ENCODE measurements around the gene CSRNP2. TPM values are rescaled to one million over a fixed set of nuclear protein-coding genes. Genes with fewer than 3 reads are reported as not detected.
"Not testable (repeated sequence)": the region's sequence is repeated elsewhere in the genome, so short reads cannot be mapped to it uniquely, and the experiment has no call there.

Gene CSRNP2
- total and polyA plus RNA-seq, 2 experiments from 2014 or later, result 19.0 to 22.5 TPM

DNA sequence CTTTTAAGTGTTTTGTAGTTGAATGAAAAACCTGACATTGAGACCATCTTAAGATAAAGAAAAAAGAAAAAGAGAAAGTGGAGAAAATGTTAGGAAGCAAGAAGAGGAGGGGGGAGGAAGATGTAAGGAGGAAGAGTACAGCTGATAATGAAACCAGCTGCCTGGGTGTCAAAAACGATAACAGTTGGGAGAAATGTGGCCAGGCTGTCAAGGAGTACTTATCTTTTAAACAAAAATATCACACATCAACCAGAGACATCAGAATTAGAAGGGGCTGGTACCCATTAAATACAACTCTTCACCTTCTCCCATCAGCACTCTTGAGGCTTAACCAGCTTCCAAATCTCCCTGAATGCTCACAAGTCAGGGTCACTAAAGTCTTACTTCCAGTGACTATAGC lies 61.7 kb downstream of the CSRNP2 start:
- Histone ChIP-seq H3K27ac (no peak overlapping the region), H3K9me3 (ENCODE audit: low read depth) (no peaks in the 10 kb centered on the region), H3K4me1 (ENCODE audit: low read depth) (peaks cover 21% of the 10 kb centered on the region), H3K27me3 (no peaks in the 10 kb centered on the region), H3K36me3 (no peaks in the 10 kb centered on the region), H3K4me3 (no peak overlapping the region)
- no peak for DNase-seq (ENCODE audit: low read depth in 1 of 2, low spot score in 1 of 2)
- TF ChIP-seq, protein P1, sequence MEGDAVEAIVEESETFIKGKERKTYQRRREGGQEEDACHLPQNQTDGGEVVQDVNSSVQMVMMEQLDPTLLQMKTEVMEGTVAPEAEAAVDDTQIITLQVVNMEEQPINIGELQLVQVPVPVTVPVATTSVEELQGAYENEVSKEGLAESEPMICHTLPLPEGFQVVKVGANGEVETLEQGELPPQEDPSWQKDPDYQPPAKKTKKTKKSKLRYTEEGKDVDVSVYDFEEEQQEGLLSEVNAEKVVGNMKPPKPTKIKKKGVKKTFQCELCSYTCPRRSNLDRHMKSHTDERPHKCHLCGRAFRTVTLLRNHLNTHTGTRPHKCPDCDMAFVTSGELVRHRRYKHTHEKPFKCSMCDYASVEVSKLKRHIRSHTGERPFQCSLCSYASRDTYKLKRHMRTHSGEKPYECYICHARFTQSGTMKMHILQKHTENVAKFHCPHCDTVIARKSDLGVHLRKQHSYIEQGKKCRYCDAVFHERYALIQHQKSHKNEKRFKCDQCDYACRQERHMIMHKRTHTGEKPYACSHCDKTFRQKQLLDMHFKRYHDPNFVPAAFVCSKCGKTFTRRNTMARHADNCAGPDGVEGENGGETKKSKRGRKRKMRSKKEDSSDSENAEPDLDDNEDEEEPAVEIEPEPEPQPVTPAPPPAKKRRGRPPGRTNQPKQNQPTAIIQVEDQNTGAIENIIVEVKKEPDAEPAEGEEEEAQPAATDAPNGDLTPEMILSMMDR (IDR thresholded peaks at IDR 0.05; ENCODE audit: low read depth, low read length), result no peak

DNA sequence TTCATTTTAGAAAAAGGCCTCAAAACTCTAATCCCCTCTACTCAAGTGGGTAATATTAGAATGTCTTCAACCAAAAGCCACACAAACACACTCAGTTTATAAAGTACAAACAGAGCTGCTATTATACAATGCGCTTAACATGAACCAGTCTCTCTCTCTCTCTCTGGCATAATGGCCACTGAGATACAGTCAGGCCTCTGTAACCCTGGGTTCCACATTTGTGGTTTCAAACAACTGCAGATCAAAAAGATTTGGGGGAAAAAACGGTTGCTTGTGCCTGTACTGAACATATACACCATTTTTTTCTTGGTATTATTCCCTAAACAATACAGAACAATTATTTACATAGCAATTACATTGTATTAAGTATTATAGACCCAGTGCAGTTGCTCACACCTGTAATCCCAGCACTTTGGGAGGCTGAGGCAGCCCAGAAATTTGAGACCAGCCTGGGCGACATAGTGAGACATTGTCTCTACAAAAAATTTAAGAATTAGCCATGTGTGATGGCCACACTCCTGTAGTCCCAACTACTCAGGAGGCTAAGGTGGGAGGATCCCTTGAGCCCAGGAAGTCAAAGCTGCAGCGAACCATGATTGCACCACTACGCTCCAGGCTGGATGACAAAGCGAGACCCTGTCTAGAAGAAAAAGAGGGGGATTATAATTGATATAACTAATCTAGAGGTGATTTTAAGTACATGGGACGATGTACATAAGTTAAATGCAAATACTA lies 62.8 kb downstream of the CSRNP2 start:
- Histone ChIP-seq H3K27me3 (no peaks in the 10 kb centered on the region), H3K27ac (no peak overlapping the region), H3K4me1 (ENCODE audit: low read depth) (peaks cover 21% of the 10 kb centered on the region), H3K4me3 (no peak overlapping the region), H3K36me3 (no peaks in the 10 kb centered on the region), H3K9me3 (ENCODE audit: low read depth) (no peaks in the 10 kb centered on the region)
- no peak for DNase-seq (ENCODE audit: low read depth in 1 of 2, low spot score in 1 of 2)
- TF ChIP-seq, protein P1 (IDR thresholded peaks at IDR 0.05; ENCODE audit: low read depth, low read length), result no peak

DNA sequence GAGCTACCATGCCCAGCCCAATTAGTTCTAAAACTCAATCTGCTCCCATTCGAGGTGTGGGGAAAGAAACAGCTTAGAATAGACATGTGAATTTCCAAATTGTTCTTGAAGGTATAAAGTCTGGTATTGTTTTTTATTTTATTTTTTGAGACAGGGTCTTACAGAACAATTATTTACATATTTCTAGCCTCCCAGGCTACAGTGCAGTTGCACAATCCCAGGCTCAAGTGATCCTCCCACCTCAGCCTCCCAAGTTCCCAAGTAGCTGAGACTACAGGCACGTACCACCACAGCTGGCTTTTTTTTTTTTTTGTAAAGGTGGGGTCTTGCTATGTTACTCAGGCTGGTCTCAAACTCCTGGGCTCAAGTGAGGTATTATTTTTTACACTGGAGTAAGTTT lies 63.5 kb downstream of the CSRNP2 start:
- no peak overlapping the region for H3K27ac ChIP-seq
- peaks cover 20% of the 10 kb centered on the region for H3K4me1 ChIP-seq (ENCODE audit: low read depth)
- DNase-seq (ENCODE audit: low read depth in 1 of 2, low spot score in 1 of 2), result no peak
- TF ChIP-seq, protein P1 (IDR thresholded peaks at IDR 0.05; ENCODE audit: low read depth, low read length), result no peak
- H3K4me3 ChIP-seq, result no peak overlapping the region
- no peaks in the 10 kb centered on the region for H3K36me3 ChIP-seq
- no peaks in the 10 kb centered on the region for H3K9me3 ChIP-seq (ENCODE audit: low read depth)
- no peaks in the 10 kb centered on the region for H3K27me3 ChIP-seq

DNA sequence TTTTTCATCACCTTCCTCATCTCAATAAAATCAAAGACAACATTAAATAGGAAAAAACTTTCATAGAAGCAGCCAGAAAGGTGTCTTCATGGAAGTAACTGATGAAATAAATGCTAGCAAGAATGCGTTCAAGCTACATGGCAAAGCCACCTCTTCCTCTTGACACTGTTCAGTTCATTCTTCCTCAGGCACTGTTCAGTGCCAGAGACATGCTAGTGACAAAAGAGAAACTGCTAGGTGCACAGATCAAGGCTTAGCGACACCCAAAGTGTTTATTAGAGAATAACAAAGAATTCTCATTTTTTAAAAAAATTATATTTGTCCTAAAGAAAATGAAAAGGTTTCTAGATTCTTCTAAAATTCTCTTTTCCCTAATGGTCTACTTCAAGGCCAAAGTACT lies 64.4 kb downstream of the CSRNP2 start:
- Histone ChIP-seq H3K9me3 (ENCODE audit: low read depth) (no peaks in the 10 kb centered on the region), H3K4me1 (ENCODE audit: low read depth) (peaks cover 10% of the 10 kb centered on the region), H3K36me3 (no peaks in the 10 kb centered on the region), H3K4me3 (no peak overlapping the region), H3K27me3 (no peaks in the 10 kb centered on the region), H3K27ac (no peak overlapping the region)
- no peak for DNase-seq (ENCODE audit: low read depth in 1 of 2, low spot score in 1 of 2)
- TF ChIP-seq, protein P1 (IDR thresholded peaks at IDR 0.05; ENCODE audit: low read depth, low read length), result no peak

DNA sequence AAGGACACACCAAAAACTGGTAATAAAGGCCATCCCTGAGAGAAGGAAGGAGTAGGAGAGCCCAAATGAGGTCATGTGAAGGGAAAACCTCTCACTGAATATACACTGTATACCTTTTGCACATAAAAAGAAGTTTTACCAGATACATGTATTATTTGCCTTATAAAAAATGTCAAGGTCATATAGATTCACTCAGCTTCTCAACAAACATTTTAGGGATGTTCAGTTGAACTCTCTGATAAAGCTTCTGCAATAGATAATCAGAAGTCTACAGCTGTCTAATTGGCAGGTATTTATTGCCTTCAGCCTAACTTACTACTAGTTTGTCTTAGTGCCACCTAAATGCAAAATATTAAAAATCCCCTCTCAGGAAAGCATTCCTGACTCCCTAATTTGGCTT lies 65.9 kb downstream of the CSRNP2 start:
- no peak overlapping the region for H3K27ac ChIP-seq
- DNase-seq (ENCODE audit: low read depth in 1 of 2, low spot score in 1 of 2), result no peak
- H3K4me1 ChIP-seq (ENCODE audit: low read depth), result peaks cover 7% of the 10 kb centered on the region
- H3K36me3 ChIP-seq, result no peaks in the 10 kb centered on the region
- H3K4me3 ChIP-seq, result no peak overlapping the region
- TF ChIP-seq, protein P1 (IDR thresholded peaks at IDR 0.05; ENCODE audit: low read depth, low read length), result no peak
- no peaks in the 10 kb centered on the region for H3K9me3 ChIP-seq (ENCODE audit: low read depth)
- no peaks in the 10 kb centered on the region for H3K27me3 ChIP-seq

DNA sequence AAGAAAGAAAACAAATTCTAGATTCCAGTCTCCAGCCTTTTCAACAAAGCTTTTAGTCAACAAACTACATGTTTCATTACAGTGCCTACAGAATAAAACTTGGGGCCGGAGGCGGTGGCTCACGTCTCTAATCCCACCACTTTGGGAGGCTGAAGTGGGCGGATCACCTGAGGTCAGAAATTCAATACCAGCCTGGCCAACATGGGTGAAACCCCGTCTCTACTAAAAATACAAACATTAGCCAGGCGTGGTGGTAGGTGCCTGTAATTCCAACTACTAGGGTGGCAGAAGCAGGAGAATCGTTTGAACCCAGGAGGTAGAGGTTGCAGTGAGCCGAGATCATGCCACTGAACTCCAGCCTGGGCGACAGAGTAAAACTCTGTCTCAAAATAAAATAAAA lies 68.9 kb downstream of the CSRNP2 start:
- not testable (repeated sequence) for H3K27me3 ChIP-seq

More for the DNA sequence above, 68.9 kb downstream of the CSRNP2 start:
- H3K4me1 ChIP-seq (ENCODE audit: low read depth); H3K27ac ChIP-seq; H3K9me3 ChIP-seq (ENCODE audit: low read depth); DNase-seq (ENCODE audit: low read depth in 1 of 2, low spot score in 1 of 2); H3K36me3 ChIP-seq; H3K4me3 ChIP-seq: not testable (repeated sequence)

Data from cardiac muscle cell (in vitro differentiated cells and primary cell).